ENCODE data around the gene SPANXB1. TPM values are rescaled to one million over a fixed set of nuclear protein-coding genes. Genes with fewer than 3 reads are reported as not detected.
"Not testable (repeated sequence)": the region's sequence is repeated elsewhere in the genome, so short reads cannot be mapped to it uniquely, and the experiment has no call there.

Gene SPANXB1, protein sequence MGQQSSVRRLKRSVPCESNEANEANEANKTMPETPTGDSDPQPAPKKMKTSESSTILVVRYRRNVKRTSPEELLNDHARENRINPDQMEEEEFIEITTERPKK
- total RNA-seq, result not detected

DNA sequence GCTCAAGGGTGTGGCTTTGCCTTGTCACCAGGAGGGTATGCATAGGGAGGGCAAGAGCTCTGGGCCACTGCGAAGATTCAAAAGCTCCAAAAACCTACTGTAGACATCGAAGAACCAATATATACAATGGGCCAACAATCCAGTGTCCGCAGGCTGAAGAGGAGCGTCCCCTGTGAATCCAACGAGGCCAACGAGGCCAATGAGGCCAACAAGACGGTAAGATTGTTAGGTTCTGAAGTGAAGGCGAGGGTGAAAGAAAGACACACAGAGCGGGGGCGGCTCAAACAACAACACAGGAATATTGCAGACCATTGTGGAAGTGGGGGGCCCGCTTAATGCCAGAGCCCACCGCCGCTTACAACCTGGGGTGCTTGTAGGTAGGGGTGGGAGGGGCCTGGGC lies at the start of gene SPANXB1:
SPANXB1 (plus strand) TSS at position 27 of the 400 bp plus-strand sequence; CDS start at position 127, 100 bp downstream.
- DNase-seq (ENCODE audit: low spot score), result peak; percentile 41
- not testable (repeated sequence) for ATAC-seq

DNA sequence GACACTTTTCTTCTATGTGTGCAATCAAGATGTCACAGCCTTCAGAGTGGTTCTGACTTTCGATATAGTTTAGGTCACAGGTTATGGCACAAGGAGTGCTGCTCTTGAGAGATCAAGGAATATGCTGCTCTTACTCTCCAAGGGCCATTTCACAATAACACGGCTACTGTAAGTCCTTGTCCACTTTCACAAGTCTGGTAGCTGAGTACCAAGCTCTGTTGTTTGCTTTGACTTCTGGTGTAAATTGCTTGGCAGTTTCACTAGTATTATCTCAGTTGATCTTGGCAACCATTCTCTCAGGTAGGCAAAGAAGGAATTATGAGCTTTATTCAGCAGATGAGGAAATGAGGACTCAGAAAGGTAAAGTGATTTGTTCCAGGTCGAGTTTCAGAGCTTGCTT lies 35.4 kb upstream of the SPANXB1 start:
- ATAC-seq, result no peak

DNA sequence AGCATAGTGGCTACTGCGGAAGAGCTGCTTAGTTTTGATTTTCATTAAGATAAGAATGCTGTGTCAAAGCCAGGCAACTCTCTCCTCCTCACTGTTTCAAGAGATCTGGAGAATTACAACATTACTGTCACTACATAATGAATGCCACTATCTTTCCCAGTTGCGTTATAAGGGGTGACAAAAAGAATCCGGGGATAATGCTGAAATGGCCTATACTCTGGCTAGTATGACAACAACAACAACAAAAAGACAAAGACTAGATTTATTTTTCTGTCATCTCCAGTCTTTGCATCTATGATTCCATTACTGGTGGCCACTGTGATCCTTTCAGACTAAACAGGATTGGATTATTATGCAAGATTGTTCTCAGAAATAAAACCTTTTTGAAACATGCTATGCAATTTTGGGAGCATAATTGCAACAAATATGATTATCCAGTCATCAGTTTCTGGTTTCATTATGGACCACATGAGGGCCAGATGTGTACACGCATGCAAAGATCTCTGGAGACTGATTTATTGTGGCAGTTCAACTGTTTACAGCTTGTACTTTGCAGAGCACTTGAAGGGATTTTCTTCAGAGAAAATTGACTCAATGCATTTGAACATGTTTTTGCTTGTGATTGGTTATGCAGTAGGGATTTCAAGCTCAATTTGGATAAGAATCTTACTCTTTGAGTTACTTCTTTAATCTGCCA lies 31.1 kb upstream of the SPANXB1 start:
- ATAC-seq, result no peak

More for the DNA sequence above, 35.4 kb upstream of the SPANXB1 start:
- DNase-seq (ENCODE audit: low spot score), result no peak

DNA sequence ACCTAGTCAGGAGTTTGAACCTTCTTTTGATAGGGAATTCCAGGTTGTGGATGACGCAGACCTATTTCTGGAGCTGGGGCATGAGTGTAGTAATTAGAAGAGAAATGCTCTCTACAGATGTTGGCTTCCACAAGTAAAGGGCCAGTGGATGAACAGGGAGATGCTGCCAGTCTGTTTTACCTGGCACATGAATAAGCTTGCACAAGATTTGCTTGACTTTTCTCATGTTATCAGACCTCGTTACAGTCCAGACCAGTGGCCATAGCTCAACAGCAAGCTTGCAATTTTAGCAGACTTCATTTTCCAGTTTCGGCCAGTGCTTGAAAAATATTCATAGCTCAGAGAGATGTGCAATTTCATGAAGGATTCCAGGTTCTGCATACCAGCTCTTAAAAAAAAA lies 26.9 kb upstream of the SPANXB1 start:
- ATAC-seq (peak; percentile 66), DNase-seq (ENCODE audit: low spot score) (no peak)

More for the DNA sequence above, 31.1 kb upstream of the SPANXB1 start:
- DNase-seq (ENCODE audit: low spot score), result no peak

DNA sequence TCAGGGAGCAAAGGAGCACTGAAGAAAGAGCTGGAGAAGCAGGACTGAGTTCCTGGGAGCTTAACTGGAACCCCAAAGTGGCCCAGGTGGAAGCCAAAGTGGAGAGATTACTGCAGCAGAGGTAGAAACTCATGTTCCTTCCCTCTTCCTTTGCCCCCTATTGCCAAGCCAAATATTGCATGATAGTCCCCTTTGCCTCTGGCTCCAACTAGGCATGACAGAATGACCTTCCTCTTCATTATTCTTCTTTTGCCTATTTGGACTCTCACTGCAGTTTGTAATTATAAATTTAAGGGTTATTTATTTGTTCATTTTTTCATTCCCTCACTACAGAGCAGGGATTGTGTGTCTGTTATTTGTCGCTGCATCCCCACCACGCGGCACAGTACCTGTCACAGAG lies 22.1 kb upstream of the SPANXB1 start:
- ATAC-seq, result no peak
- no peak for DNase-seq (ENCODE audit: low spot score)

DNA sequence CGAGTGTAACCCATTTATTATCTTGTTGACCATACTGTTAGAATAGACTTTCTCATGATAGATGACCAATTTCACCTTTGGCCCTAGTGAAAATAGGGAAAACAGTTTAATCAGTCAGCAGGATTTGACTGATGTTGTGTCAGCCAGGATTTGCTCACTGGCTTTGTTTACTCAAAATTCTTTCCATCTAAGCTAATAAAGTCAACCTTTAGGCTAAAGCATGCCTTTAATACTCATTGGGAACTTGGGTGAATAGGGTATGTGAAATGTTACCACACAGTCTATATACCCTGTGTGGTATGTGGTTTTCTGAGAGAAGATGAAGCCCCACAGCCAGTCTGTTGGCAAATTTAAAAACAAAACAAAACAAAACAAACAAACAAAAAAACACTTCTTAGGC lies 18.7 kb upstream of the SPANXB1 start:
- DNase-seq (ENCODE audit: low spot score) (no peak), ATAC-seq (no peak)

DNA sequence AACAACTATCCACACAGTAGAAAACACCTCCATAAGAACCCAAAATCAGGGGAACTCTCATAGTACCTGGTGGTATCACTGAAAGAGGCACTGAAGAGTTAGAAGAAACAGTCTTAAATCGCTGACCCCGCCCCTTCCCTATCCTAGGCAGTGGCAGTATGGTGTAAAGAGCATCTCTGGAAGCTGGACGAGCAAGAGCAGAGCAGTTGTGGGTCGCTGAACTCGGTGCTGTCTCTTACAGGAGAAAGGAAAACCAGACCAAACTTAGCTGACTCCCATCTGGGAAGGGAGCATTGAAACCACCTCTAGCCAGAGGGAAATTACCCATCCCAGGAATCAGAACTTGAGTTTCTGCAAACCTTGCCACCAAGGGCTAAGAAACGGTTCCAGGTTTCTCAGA lies 2.8 kb downstream of the SPANXB1 start:
- not testable (repeated sequence) for ATAC-seq; DNase-seq (ENCODE audit: low spot score)

DNA sequence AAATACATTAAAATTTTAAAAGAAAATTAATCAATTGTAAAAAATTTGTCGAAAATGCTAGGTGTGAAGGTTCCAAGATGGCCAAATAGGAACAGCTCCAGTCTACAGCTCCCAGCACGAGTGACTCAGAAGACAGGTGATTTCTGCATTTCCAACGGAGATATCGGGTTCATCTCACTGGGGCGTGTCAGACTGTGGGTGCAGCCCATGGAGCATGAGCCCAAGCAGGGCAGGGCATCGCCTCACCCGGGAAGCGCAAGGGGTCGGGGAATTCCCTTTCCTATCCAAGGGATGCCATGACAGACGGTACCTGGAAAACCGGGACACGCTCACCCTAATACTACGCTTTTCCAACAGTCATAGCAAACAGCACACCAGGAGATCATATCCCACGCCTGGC lies 41.9 kb downstream of the SPANXB1 start:
- DNase-seq (ENCODE audit: low spot score), result not testable (repeated sequence)

DNA sequence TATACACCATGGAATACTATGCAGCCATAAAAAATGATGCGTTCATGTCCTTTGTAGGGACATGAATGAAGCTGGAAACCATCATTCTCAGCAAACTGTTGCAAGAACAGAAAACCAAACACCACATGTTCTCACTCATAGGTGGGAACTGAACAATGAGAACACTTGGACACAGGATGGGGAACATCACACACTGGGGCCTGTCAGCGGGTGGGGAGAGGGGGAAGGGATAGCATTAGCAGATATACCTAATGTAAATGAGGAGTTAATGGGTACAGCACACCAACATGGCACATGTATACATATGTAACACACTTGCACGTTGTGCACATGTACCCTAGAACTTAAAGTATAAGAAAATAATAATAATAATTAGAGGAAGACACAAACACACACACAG lies 47.5 kb downstream of the SPANXB1 start:
- DNase-seq (ENCODE audit: low spot score); ATAC-seq: not testable (repeated sequence)

More for the DNA sequence above, 41.9 kb downstream of the SPANXB1 start:
- ATAC-seq, result not testable (repeated sequence)

DNA sequence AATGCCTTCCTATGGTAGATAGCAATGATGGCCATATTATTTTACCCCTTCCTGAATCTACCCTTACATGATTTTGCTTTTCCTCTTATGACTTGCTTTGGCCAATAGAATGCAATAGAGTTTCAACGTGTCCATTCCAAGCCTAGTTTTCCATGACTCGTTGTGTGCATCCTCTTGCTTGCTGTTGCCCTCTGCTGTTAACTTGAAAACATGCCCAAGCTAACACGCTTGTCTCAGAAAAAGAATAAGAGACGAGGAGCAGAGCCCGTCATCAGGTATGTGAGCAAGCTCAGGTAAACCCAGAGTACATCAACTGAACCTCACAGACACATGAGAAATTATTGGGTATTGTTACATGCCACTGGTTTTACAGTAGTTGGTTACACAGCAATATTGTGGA lies 49.7 kb downstream of the SPANXB1 start:
- DNase-seq (ENCODE audit: low spot score) (peak; percentile 35), ATAC-seq (peak; percentile 78)

Other genes starting within 250 kb of the SPANXB1 start
- gene LDOC1, start 174.5 kb downstream of the SPANXB1 start, total RNA-seq, result 2.0 TPM
- gene SPANXC, start 239.9 kb downstream of the SPANXB1 start, total RNA-seq, result not detected

Data from left lobe of liver (tissue), 2 donors.